COLO829 (cell line): ENCODE results near the gene E2F1.
A peak's percentile ranks its signal among the peaks of the same experiment; 100 is the strongest.

ENCODE experiments used
- DNase-seq: peaks from one replicate; pipeline ENCODE4 v3.0.0; 2012; ENCODE audit warnings: low spot score

E2F1 gene

GRCh38 chr20:33687370-33687915, 1.3 kb upstream of the E2F1 start:
- no peak for DNase-seq

DNA sequence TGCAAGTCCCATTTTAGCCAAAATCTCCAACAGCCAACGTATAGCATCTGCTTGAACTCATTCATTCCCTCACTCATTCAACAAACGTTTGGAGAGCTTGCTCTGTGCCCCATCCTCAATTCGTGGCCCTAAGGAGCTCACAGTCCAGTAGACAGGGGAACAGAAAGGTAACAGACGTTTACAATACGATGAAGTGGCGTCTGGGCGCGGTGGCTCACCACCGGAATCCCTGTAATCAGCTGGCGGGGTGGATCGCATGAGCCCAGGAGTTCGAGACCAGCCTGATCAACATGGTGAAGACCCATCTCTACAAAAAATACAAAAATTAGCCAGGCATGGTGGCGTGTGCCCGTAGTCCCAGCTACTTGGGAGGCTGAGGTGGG, 790 bp upstream of the E2F1 start:
- DNase-seq, result no peak

DNA sequence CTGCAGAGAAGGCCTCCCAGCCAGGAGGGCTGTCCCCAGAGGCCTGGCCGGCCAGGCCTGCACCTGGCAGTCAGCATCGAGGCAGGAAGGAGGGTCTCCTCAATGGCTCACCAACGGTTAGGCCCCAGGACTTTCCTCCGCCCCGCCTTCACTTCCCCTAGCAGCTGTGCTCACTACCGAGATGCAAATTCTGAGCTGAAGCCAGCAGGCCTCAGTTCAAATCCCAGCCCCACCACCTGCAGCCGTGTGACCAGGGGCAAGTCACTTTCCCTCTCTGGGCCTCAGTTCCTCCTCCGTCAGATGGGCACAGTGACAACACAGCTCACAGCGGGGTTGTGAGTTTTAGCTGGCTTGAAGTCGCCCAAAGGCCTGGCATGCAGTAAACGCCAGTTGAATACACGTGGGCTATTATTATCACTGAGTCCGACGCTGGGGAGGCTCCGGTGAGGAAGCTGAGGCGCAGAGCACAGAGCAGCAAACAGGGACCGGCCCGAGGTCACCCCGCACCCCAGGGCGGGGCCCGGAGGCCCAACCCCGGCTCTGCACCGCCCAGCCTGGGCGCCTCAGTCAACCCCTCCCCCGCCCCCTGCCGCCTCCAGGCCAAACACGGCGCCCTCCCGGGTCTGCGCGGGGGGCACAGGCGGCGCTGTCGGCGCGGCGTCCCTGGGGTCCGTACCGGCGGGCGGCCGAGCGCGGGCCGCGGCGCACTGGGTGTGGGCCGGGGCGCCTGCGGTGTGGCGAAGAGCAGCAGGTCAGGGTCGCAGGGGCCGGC, 671 bp downstream of the E2F1 start:
- DNase-seq, result no peak

GRCh38 chr20:33684533-33685327, 1.5 kb downstream of the E2F1 start:
- no peak for DNase-seq

DNA sequence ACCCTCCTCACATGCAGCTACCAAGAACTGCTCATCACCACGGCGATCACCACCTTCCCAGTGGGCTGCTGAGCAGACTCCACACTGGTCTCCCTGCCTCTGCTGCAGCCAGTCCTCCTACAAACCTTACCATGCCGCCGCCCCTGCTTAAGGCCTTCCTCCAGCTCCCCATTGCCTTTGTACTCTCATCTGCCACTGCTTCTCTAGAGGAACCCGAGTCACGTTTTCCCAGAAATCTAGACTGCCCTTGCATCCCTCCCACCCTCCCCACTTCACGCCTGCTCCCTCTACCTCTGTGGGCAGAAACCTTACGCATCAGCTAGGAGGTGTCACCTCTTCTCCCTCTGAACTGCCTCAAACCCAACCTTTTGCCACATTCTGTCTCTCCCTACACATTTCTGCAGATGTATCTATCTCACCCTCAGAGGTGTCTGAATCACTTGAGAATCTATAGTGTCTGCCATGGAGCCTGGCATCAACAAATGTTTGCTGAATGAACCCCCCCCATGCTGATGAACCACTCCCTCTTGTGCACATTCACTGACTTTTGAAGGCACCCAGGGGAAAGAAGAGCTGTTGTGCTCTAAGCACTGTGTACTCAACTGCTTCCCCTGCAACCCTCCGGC, 4.3 kb downstream of the E2F1 start:
- DNase-seq, result no peak

- DNase-seq, result no peak
Measured at GRCh38 chr20:33681288-33681687, 4.9 kb downstream of the E2F1 start.

GRCh38 chr20:33680686-33681085, 5.5 kb downstream of the E2F1 start:
- no peak for DNase-seq

- DNase-seq, result no peak
Measured at GRCh38 chr20:33679758-33680485, 6.3 kb downstream of the E2F1 start.

DNA sequence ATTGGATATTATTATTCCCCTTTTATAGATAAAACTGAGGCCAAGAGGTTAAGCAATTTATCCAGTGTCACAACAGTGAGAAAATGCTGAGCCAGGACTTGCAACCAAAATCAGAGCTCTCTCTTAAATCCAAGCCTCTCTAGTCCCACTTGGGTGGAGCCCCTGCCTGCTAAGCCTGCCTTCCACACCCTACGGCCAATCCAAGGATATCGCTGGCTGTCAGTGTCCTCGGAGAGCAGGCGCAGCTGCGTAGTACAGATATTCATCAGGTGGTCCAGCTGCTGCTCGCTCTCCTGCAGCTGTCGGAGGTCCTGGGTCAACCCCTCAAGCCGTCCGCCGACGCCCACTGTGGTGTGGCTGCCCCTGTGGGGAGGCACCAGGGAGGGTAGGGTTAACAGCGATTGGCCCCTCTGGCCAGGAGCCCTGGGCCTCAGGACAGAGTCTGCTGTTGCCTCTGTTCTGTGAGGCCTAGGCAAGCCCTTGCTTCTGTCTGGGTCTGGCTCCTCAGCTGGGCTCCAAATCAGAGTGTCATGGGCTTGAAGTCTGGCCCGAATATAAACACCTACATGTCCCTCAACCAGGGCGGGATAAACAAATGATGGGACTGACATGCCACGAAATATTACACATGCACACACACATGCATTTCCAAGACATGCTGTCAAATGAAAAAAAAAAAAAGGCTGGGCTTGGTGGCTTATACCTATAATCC, 8.0 kb downstream of the E2F1 start:
- no peak for DNase-seq

DNA sequence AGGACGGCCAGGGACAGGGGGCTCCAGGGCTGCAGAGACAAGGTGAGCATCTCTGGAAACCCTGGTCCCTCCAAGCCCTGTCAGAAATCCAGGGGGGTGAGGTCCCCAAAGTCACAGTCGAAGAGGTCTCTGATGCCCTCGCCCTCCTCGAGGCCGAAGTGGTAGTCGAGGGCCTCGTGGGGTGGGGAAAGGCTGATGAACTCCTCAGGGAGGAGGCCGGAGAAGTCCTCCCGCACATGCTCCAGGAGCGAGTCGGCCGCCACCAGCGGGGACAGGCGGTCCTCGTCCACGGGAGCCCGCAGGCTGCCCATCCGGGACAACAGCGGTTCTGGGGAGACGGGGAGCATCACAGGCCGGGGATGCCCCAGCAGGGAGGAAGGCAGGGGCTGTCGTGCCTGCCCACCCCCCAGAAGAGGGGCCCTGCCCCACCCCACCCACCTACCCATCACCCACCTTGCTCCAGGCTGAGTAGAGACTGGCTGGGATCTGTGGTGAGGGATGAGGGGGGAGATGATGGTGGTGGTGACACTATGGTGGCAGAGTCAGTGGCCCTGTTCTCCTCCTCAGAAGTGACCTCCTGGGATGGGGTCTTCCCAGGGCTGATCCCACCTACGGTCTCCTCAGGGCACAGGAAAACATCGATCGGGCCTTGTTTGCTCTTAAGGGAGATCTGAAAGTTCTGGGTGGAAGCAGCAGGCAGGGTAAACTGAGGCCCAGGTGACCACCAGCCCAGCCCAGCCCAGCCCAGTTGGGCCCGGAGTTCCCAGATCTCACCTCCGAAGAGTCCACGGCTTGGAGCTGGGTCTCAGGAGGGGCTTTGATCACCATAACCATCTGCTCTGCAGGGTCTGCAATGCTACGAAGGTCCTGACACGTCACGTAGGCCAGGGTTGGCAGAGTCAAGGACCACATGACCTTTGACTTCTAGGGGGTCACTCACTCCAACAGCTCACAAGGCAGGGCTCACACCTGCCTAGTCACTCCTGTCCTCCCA, 9.2 kb downstream of the E2F1 start:
- no peak for DNase-seq

GRCh38 chr20:33676121-33676520, 10.1 kb downstream of the E2F1 start:
- no peak for DNase-seq

DNA sequence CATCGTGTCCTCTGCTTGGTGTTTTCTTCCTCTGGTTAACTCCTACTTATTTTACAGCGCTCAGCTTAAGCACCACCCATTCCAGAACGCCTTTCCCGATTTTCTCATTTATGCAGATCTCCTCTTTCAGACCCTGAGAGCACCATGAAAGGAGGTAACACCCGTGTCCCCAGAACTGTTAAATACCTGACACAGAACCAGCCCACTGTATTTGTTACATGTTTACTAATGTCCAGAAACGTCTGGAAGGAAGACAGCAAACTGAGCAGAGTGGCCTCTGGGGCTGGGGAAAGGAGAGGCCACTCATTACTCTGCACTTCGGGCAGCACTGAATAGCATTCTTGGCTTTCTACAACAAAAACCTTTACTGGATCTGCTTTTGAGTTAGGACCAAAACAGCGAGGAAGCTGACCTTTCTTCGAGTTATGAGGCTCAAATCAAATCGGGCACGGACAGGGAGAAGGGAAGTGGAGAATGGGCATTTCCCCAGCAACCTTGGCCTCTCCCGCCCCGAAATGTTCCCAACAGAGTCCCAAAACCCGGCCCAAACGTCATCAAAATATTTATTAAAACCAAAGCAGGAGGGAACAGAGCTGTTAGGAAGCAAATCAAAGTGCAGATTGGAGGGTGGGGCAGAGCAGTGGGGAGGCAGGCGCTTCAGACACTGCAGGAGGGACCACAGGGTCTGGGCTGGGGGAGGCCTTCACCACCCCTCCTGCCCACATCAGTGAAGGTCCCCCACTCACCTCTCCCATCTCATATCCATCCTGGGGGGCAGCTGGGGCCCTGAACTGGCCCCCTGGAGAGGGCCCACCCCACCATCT, 10.8 kb downstream of the E2F1 start:
- no peak for DNase-seq

DNA sequence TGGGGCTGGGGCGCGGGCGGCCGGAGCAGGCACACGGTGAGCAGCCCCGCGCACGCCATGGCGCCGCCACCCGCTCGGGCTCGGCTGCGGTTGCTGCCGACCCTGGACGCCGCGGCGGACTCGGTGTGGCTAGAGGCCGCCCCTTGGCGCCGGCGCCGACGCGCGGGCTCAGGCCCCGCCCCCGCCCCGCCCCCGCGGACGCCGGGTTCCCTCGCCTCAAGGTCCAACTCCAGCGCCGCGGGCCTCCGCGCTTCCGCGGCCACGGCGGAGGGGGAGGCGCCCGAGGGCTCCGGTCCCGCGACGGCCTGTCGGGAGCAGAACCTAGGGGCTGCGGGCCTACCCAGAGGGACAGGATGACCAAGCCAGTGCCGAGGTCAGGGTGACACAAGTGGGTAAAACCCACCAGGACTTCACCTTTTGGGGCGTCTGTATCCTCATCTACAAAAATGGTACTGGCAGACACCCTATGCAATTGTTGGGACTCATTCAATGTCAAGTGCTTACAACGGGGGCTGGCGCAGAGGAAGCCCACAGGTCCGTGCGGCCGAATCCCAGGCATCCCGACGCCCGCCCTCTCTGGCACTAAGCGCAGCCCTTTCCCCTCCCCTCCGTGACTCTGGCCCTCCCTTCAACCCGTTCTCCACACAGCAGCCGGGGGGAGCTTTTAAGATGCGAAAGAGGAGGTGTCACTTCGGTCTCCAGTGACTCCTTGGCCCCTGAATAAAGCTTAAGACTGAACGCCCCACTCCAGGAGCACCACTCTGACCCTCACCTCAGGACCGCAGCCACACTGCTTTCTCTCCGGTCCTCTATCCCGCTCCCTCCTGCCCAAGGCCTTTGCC, 11.7 kb downstream of the E2F1 start, which contains the start of gene NECAB3:
TSS of gene NECAB3 (minus strand) at position 135 of the 842 bp plus-strand sequence. CDS start at position 59, 76 bp downstream.
- DNase-seq, result peak; percentile 67

GRCh38 chr20:33673410-33674293, 12.5 kb downstream of the E2F1 start:
- DNase-seq, result no peak

- no peak for DNase-seq
Measured at GRCh38 chr20:33673114-33673409, 13.1 kb downstream of the E2F1 start.

- no peak for DNase-seq
Measured at GRCh38 chr20:33672426-33673113, 13.6 kb downstream of the E2F1 start.
